HepG2 (cell line): ENCODE measurements around the gene GGTA1. TPM values are rescaled to one million over a fixed set of nuclear protein-coding genes. Genes with fewer than 3 reads are reported as not detected.

Source experiments
- AFF4 ChIP-seq: sonication (generic); formaldehyde crosslinking; IDR thresholded peaks from 2 replicates; pipeline ENCODE4 v1.4.0; 2020; ENCODE audit warnings: missing genetic modification reagents
- ELK4 ChIP-seq: sonication (generic); formaldehyde crosslinking; IDR thresholded peaks from 2 replicates; pipeline ENCODE4 v1.9.0; 2021; ENCODE audit warnings: missing genetic modification reagents, borderline replicate concordance
- GLI4 ChIP-seq: sonication (generic); formaldehyde crosslinking; IDR thresholded peaks from 2 replicates; pipeline ENCODE4 v1.5.1; 2020; ENCODE audit warnings: missing genetic modification reagents, mild to moderate bottlenecking, moderate library complexity, borderline replicate concordance
- HOXA9 ChIP-seq: sonication (generic); formaldehyde crosslinking; IDR thresholded peaks from 2 replicates; pipeline ENCODE4 v1.8.1; 2022; ENCODE audit warnings: missing genetic modification reagents, mild to moderate bottlenecking, moderate library complexity, borderline replicate concordance
- LCORL ChIP-seq, 2 experiments: fragments of 450-650 bp in 1 of 2; sonication (generic) in 1 of 2; formaldehyde crosslinking in 1 of 2; IDR thresholded peaks; 2 replicates each; pipeline versions ENCODE4 v1.5.0 to v1.6.1; 2017 to 2020; ENCODE audit warnings: antibody characterized with exemption in 1 of 2, missing genetic modification reagents in 1 of 2
- MXD3 ChIP-seq: IDR thresholded peaks from 2 replicates; pipeline ENCODE4 v1.6.1; 2016; ENCODE audit warnings: mild to moderate bottlenecking, missing biosample characterization, missing genetic modification reagents
- NFYB ChIP-seq: sonication (generic); formaldehyde crosslinking; IDR thresholded peaks from 2 replicates; pipeline ENCODE4 v1.4.0; 2020; ENCODE audit warnings: missing genetic modification reagents
- NR0B2 ChIP-seq: sonication (generic); formaldehyde crosslinking; IDR thresholded peaks from 2 replicates; pipeline ENCODE4 v1.4.0; 2020; ENCODE audit warnings: mild to moderate bottlenecking, missing genetic modification reagents
- NR2F2 ChIP-seq: IDR thresholded peaks from 2 replicates; pipeline ENCODE4 v1.6.1; 2012; ENCODE audit warnings: low read depth, inconsistent platforms, borderline replicate concordance
- SMARCE1 ChIP-seq: fragments of 450-650 bp; IDR thresholded peaks from 2 replicates; pipeline ENCODE4 v1.6.1; 2017; ENCODE audit warnings: borderline replicate concordance
- TRAFD1 ChIP-seq: sonication (generic); formaldehyde crosslinking; IDR thresholded peaks from 2 replicates; pipeline ENCODE4 v1.5.1; 2020; ENCODE audit warnings: missing genetic modification reagents, mild to moderate bottlenecking, borderline replicate concordance
- ZFP37 ChIP-seq: sonication (generic); formaldehyde crosslinking; IDR thresholded peaks from 2 replicates; pipeline ENCODE4 v1.4.0; 2020; ENCODE audit warnings: missing genetic modification reagents, borderline replicate concordance
- ZNF101 ChIP-seq: sonication (generic); formaldehyde crosslinking; IDR thresholded peaks from 2 replicates; pipeline ENCODE4 v1.4.0; 2020; ENCODE audit warnings: mild to moderate bottlenecking, low read depth, missing genetic modification reagents, borderline replicate concordance
- ZNF224 ChIP-seq: sonication (generic); formaldehyde crosslinking; IDR thresholded peaks from 2 replicates; pipeline ENCODE4 v1.5.0; 2020; ENCODE audit warnings: mild to moderate bottlenecking, missing genetic modification reagents
- ZNF282 ChIP-seq: fragments of 450-650 bp; IDR thresholded peaks from 2 replicates; pipeline ENCODE4 v1.6.1; 2018; ENCODE audit not compliant: partially characterized antibody
- ZNF382 ChIP-seq: sonication (generic); formaldehyde crosslinking; IDR thresholded peaks from 2 replicates; pipeline ENCODE4 v1.5.0; 2020; ENCODE audit warnings: missing genetic modification reagents, mild to moderate bottlenecking, borderline replicate concordance
- ZNF556 ChIP-seq: sonication (generic); formaldehyde crosslinking; IDR thresholded peaks from 2 replicates; pipeline ENCODE4 v1.4.0; 2020; ENCODE audit warnings: mild to moderate bottlenecking, missing genetic modification reagents, borderline replicate concordance
- ZNF576 ChIP-seq: sonication (generic); formaldehyde crosslinking; IDR thresholded peaks from 2 replicates; pipeline ENCODE4 v1.4.0; 2020; ENCODE audit warnings: mild to moderate bottlenecking, missing genetic modification reagents
- ZNF841 ChIP-seq: sonication (generic); formaldehyde crosslinking; IDR thresholded peaks from 2 replicates; pipeline ENCODE4 v1.8.1; 2023; ENCODE audit warnings: missing genetic modification reagents, borderline replicate concordance
- ZNF878 ChIP-seq: sonication (generic); formaldehyde crosslinking; IDR thresholded peaks from 2 replicates; pipeline ENCODE4 v1.8.1; 2023; ENCODE audit warnings: mild to moderate bottlenecking, missing genetic modification reagents, moderate library complexity
- polyA plus RNA-seq, 8 experiments: library from polyadenylated mRNA; depleted of rRNA in 3 of 8; stranded (reverse) in 7 of 8; unstranded in 1 of 8; fragments of >200 nt; fragmentation: Illumina TruSeq in 4 of 8; extraction: Trizol in 4 of 8; gene quantifications; 2 replicates each; pipeline versions ENCODE4 v1.2.1 to v1.2.3, GENCODE V29; 2011 to 2016; ENCODE audit warnings: low read depth in 4 of 8, missing spikeins in 1 of 8, mixed read lengths in 1 of 8; ENCODE audit not compliant: insufficient read depth in 1 of 8
- total RNA-seq, 5 experiments: library from RNA; depleted of rRNA; stranded (reverse); fragments of >200 nt; fragmentation: Illumina TruSeq; extraction: Trizol; gene quantifications; 2 replicates each; pipeline ENCODE4 v1.2.3, GENCODE V29; 2016; ENCODE audit warnings: low read depth in 1 of 5

The GGTA1 gene
- total and polyA plus RNA-seq, 2 of the 13 experiments (the other 11 are each of a cell fraction or from before 2014, with no cell fraction given): not detected

- TF ChIP-seq TRAFD1 (CRISPR knock-in tag): no peak
- TF ChIP-seq ZNF878 (CRISPR knock-in tag): no peak
- no peak for TF ChIP-seq NR0B2
- TF ChIP-seq LCORL (IDR thresholded peaks at IDR 0.05): no peak
- no peak for TF ChIP-seq LCORL (CRISPR knock-in tag; IDR thresholded peaks at IDR 0.05)
- no peak for TF ChIP-seq ZNF101 (CRISPR knock-in tag)
- no peak for TF ChIP-seq ZNF282
- TF ChIP-seq ZNF841 (CRISPR knock-in tag): no peak
- no peak for TF ChIP-seq HOXA9 (CRISPR knock-in tag)
- TF ChIP-seq MXD3: no peak
- no peak for TF ChIP-seq ZNF382 (CRISPR knock-in tag)
- no peak for TF ChIP-seq ZNF576 (CRISPR knock-in tag)
- TF ChIP-seq ELK4 (CRISPR knock-in tag): no peak
- no peak for TF ChIP-seq GLI4
- no peak for TF ChIP-seq NR2F2
- TF ChIP-seq AFF4: no peak
- no peak for TF ChIP-seq ZNF224 (CRISPR knock-in tag)
- peak; percentile 54; the same call in 1 of the 2 replicates for TF ChIP-seq ZNF556 (CRISPR knock-in tag)
- no peak for TF ChIP-seq ZFP37 (CRISPR knock-in tag)
- TF ChIP-seq SMARCE1: no peak
- no peak for TF ChIP-seq NFYB (CRISPR knock-in tag)
Measured at GRCh38 chr9:121545875-121546423, 46.3 kb upstream of the GGTA1 start (continued).
